Ovary (tissue), 9 donors: Measurements from ENCODE around the gene NBEA. TPM values are rescaled to one million over a fixed set of nuclear protein-coding genes. Genes with fewer than 3 reads are reported as not detected.

Experiments used
- DNase-seq, 5 donors: peaks; one replicate each; pipeline ENCODE4 v3.0.0-alpha.2; 2019 to 2020
- H3K27ac ChIP-seq, 2 donors: fragments of 200-600 bp; one replicate each; pipeline versions ENCODE4 v1.5.1 to v1.8.0; 2019 to 2022
- H3K27me3 ChIP-seq: fragments of 200-600 bp; one replicate; pipeline ENCODE4 v1.8.0; 2022
- H3K36me3 ChIP-seq: fragments of 200-600 bp; sonication (generic); one replicate; pipeline ENCODE4 v1.5.1; 2019
- H3K4me1 ChIP-seq: one replicate; pipeline ENCODE4 v1.8.1; 2013; ENCODE audit warnings: mild to moderate bottlenecking, moderate library complexity; ENCODE audit not compliant: insufficient read depth
- H3K4me3 ChIP-seq: fragments of 200-600 bp; sonication (generic); one replicate; pipeline ENCODE4 v1.5.1; 2017
- H3K9me3 ChIP-seq, 2 donors: fragments of 200-600 bp in 1 of 2; sonication (generic) in 1 of 2; one replicate each; pipeline versions ENCODE4 v1.5.1 to v1.8.1; 2013 to 2019; ENCODE audit warnings: mild to moderate bottlenecking in 1 of 2, moderate library complexity in 1 of 2
- CTCF ChIP-seq, 3 donors: fragments of 450-650 bp in 2 of 3; fragments of 200-600 bp in 1 of 3; IDR thresholded peaks; one replicate each; pipeline versions ENCODE4 v1.5.1 to v1.8.0; 2016 to 2022; ENCODE audit warnings: antibody characterized with exemption in 3 of 3, mild to moderate bottlenecking in 1 of 3
- EP300 ChIP-seq: sonication (generic); formaldehyde crosslinking; IDR thresholded peaks from one replicate; pipeline ENCODE4 v1.6.1; 2017; ENCODE audit warnings: antibody characterized with exemption
- POLR2A ChIP-seq: fragments of 450-650 bp; IDR thresholded peaks from one replicate; pipeline ENCODE4 v1.6.1; 2017; ENCODE audit warnings: antibody characterized with exemption, mild to moderate bottlenecking, moderate library complexity
- whole genome bisulfite sequencing, 3 donors: extraction: QIAGEN DNeasy Blood & Tissue Kit in 1 of 3; methylation state at CpG; one replicate each; pipeline versions ENCODE4 v1.1.5 to v1.1.7; 2013 to 2017; 5-methylcytosine and 5-hydroxymethylcytosine counted together
- intact Hi-C, 4 donors: fragments of 100-400 bp; cut with DNase I; formaldehyde crosslinking; loops; one replicate each; pipeline versions ENCODE4 v1.11.0 to v1.15.1; 2022 to 2023
- polyA plus RNA-seq, 2 donors: library from polyadenylated mRNA; stranded (reverse); fragments of 200-250 nt in 1 of 2; fragments of 350-450 nt in 1 of 2; fragmentation: Illumina TruSeq in 1 of 2; extraction: RNeasy Lipid Tissue Mini Kit (QIAGEN cat#74804) in 1 of 2; gene quantifications; one replicate each; pipeline ENCODE4 v1.2.3, GENCODE V29; 2013 to 2014
- total RNA-seq, 7 donors: library from RNA; depleted of rRNA in 2 of 7; stranded (reverse); fragments of >200 nt in 2 of 7; fragmentation: NEBNext Ultra II Directional in 3 of 7; extraction: Animal tissue kit (Norgen Biotek cat#: 25700) in 3 of 7; gene quantifications; one replicate each; pipeline versions ENCODE4 v1.1.0 to v1.2.4, GENCODE V29; 2016 to 2023
- donor health status: DM: no; HTN: no; CAD: no; lungs with moderate emphysema.
- donor health status: DM: no; HTN: no; CAD: no.
- donor health status: Bipolar disorder and iron deficiency.
- donor health status: DM: yes; HTN: yes; CAD: no.
- donor health status: DM: no; HTN: no; CAD: no.
- donor health status: DM: yes; HTN: yes; CAD: no.

The NBEA gene
- total and polyA plus RNA-seq, 9 donors, result 5.8 to 18.9 (median 16.0) TPM

GRCh38 chr13:35471706-35472322 lies 529.7 kb downstream of the NBEA start:
- Histone ChIP-seq H3K9me3 (no peaks in the 10 kb centered on the region), H3K27me3 (no peaks in the 10 kb centered on the region), H3K27ac (no peak overlapping the region), H3K4me3 (no peak overlapping the region), H3K4me1 (no peaks in the 10 kb centered on the region), H3K36me3 (no peaks in the 10 kb centered on the region)
- no peak for TF ChIP-seq EP300
- TF ChIP-seq CTCF (IDR thresholded peaks at IDR 0.05), result no peak
- no peak for TF ChIP-seq POLR2A
- intact Hi-C loops, result no loop called here
- no peak for DNase-seq
- 83 to 91% (median 90%) methylated on average over 28 of the region's 28 CpGs for WGBS, 3 donors

- DNase-seq, result no peak
- H3K36me3 ChIP-seq, result no peaks in the 10 kb centered on the region
- no peaks in the 10 kb centered on the region for H3K27me3 ChIP-seq
- 94 to 97% (median 96%) methylated on average over 7 of the region's 7 CpGs for WGBS, 3 donors
- intact Hi-C loops, result no loop called here
- no peaks in the 10 kb centered on the region for H3K4me1 ChIP-seq
- no peaks in the 10 kb centered on the region for H3K9me3 ChIP-seq
- no peak for TF ChIP-seq POLR2A
- no peak for TF ChIP-seq CTCF (IDR thresholded peaks at IDR 0.05)
- no peak for TF ChIP-seq EP300
- no peak overlapping the region for H3K27ac ChIP-seq
- no peak overlapping the region for H3K4me3 ChIP-seq
These were observed 530.3 kb downstream of the NBEA start for GRCh38 chr13:35472323-35472881.

- no peak for TF ChIP-seq CTCF (IDR thresholded peaks at IDR 0.05)
- no peak for TF ChIP-seq POLR2A
- TF ChIP-seq EP300, result no peak
- no peaks in the 10 kb centered on the region for H3K36me3 ChIP-seq
- H3K9me3 ChIP-seq, result no peaks in the 10 kb centered on the region
- no peaks in the 10 kb centered on the region for H3K4me1 ChIP-seq
- H3K27me3 ChIP-seq, result no peaks in the 10 kb centered on the region
- intact Hi-C loops, result no loop called here
- H3K4me3 ChIP-seq, result no peak overlapping the region
- no peak for DNase-seq
- no peak overlapping the region for H3K27ac ChIP-seq
These were observed 531.2 kb downstream of the NBEA start for GRCh38 chr13:35473206-35473775.

- Histone ChIP-seq H3K36me3 (no peaks in the 10 kb centered on the region), H3K4me3 (no peak overlapping the region), H3K9me3 (no peaks in the 10 kb centered on the region), H3K27ac (no peak overlapping the region), H3K27me3 (no peaks in the 10 kb centered on the region), H3K4me1 (no peaks in the 10 kb centered on the region)
- TF ChIP-seq CTCF (IDR thresholded peaks at IDR 0.05), result no peak
- TF ChIP-seq POLR2A, result no peak
- no peak for TF ChIP-seq EP300
- no peak for DNase-seq
- 83 to 86% (median 86%) methylated on average over 2 of the region's 2 CpGs for WGBS, 3 donors
- intact Hi-C loops, result no loop called here
These were observed 531.7 kb downstream of the NBEA start for GRCh38 chr13:35473802-35474201.
